ENCODE data around the gene DDN. TPM values are rescaled to one million over a fixed set of nuclear protein-coding genes. Genes with fewer than 3 reads are reported as not detected.

DDN gene
- polyA plus RNA-seq, 1 of the 3 experiments (the other 2 are of a cell fraction) = 0.20 TPM

DNA sequence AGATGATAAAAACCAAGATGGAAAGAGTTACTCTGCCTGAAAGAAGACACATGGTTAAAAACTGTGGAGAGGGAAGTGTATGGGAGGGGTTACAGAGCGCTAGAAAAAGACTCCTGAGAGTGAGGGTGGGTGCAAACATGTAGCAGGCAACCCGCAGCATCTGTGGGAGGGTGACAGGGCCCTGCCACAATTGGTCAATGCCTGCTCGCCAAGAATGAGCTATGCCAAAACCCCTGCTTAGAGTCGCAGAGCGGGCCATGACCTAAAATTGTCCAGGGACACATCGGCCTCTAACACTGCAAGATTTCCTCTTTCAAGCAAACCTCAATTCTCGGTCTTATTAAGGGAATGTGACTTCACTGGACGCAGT lies 18.7 kb upstream of the DDN start:
- Histone ChIP-seq H2AFZ (ENCODE audit: low read depth) (no peak overlapping the region), H3K27ac (ENCODE audit: low read depth in 2 of 2, low read length in 1 of 2) (peak overlapping the region; percentile 90 to 93), H3K4me1 (ENCODE audit: control insufficient read depth in 1 of 2, insufficient read depth in 2 of 2, low read depth in 1 of 2, low read length in 1 of 2) (peaks cover 0 to 14% of the 10 kb centered on the region in 2 experiments; a peak in 2 of 4 replicates), H3K4me3 (ENCODE audit: low read depth in 2 of 2, low read length in 1 of 2) (peak overlapping the region; percentile 79 to 93), H3K27me3 (ENCODE audit: insufficient read depth) (no peaks in the 10 kb centered on the region), H3K9ac (peak overlapping the region; percentile 91), H3F3A (replicated peaks; ENCODE audit: insufficient read depth) (peaks cover 21% of the 10 kb centered on the region), H3K79me2 (ENCODE audit: insufficient read depth) (peaks cover 39% of the 10 kb centered on the region), H3K9me2 (no peaks in the 10 kb centered on the region), H4K20me1 (ENCODE audit: insufficient read depth) (no peaks in the 10 kb centered on the region; the same call in 1 of the 2 replicates), H3K9me3 (no peaks in the 10 kb centered on the region), H3K4me2 (peak overlapping the region; percentile 84), H3K36me3 (replicated peaks in 1 of 2; ENCODE audit: control insufficient read depth in 1 of 2, insufficient read depth in 2 of 2, low read length in 1 of 2) (peaks cover 14 to 16% of the 10 kb centered on the region in 2 experiments)
- 0 out of 2 replicates have a peak, but pooled peaks have one; percentile 25 for TF ChIP-seq SIN3A (IDR thresholded peaks at IDR 0.05; ENCODE audit: borderline replicate concordance, low read depth, low read length)
- no peak for TF ChIP-seq CHD2 (IDR thresholded peaks at IDR 0.05; ENCODE audit: low read length, partially characterized antibody)
- TF ChIP-seq, protein P1, sequence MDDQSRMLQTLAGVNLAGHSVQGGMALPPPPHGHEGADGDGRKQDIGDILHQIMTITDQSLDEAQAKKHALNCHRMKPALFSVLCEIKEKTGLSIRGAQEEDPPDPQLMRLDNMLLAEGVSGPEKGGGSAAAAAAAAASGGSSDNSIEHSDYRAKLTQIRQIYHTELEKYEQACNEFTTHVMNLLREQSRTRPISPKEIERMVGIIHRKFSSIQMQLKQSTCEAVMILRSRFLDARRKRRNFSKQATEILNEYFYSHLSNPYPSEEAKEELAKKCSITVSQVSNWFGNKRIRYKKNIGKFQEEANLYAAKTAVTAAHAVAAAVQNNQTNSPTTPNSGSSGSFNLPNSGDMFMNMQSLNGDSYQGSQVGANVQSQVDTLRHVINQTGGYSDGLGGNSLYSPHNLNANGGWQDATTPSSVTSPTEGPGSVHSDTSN (IDR thresholded peaks at IDR 0.05) = no peak
- no peak for TF ChIP-seq EZH2phosphoT487 (IDR thresholded peaks at IDR 0.05; ENCODE audit: borderline replicate concordance, low read depth)
- TF ChIP-seq TEAD4 (IDR thresholded peaks at IDR 0.05; ENCODE audit: borderline replicate concordance, insufficient read depth) = no peak
- DNase-seq = peak; percentile 60
- WGBS (ENCODE audit: low lambda C conversion rate) = 2% methylated on average over 6 of the region's 8 CpGs
- ChIA-PET CTCF (interaction anchor here (0.8 to 11.3 kb wide), 10 partner anchors 9 to 165 kb away, joined by 3 to 136 read pairs (median 4); partner anchors contain the start of genes DDN, FKBP11 and WNT1), POLR2A (interaction anchor here (0.7 to 1.6 kb wide), 6 partner anchors 12 to 61 kb away, joined by 3 to 5 read pairs (median 3); partner anchors contain the start of gene ARF3)

GRCh38 chr12:49015196-49015595 lies 16.0 kb upstream of the DDN start:
- Histone ChIP-seq H3K36me3 (replicated peaks in 1 of 2; ENCODE audit: control insufficient read depth in 1 of 2, insufficient read depth in 2 of 2, low read length in 1 of 2) (peaks cover 9 to 27% of the 10 kb centered on the region in 2 experiments), H2AFZ (ENCODE audit: low read depth) (no peak overlapping the region), H3K4me1 (ENCODE audit: control insufficient read depth in 1 of 2, insufficient read depth in 2 of 2, low read depth in 1 of 2, low read length in 1 of 2) (peaks cover 0 to 14% of the 10 kb centered on the region in 2 experiments; a peak in 2 of 4 replicates), H3K27me3 (ENCODE audit: insufficient read depth) (no peaks in the 10 kb centered on the region), H3K9me2 (no peaks in the 10 kb centered on the region), H3K9me3 (no peaks in the 10 kb centered on the region), H3K4me3 (ENCODE audit: low read depth in 2 of 2, low read length in 1 of 2) (no peak overlapping the region), H3F3A (replicated peaks; ENCODE audit: insufficient read depth) (peaks cover 12% of the 10 kb centered on the region), H3K9ac (no peak overlapping the region), H3K4me2 (no peak overlapping the region), H3K27ac (ENCODE audit: low read depth in 2 of 2, low read length in 1 of 2) (no peak overlapping the region), H4K20me1 (ENCODE audit: insufficient read depth) (no peaks in the 10 kb centered on the region; the same call in 1 of the 2 replicates), H3K79me2 (ENCODE audit: insufficient read depth) (peaks cover 39% of the 10 kb centered on the region)
- no peak for TF ChIP-seq EZH2phosphoT487 (IDR thresholded peaks at IDR 0.05; ENCODE audit: borderline replicate concordance, low read depth)
- no peak for TF ChIP-seq NFIC (IDR thresholded peaks at IDR 0.05; ENCODE audit: borderline replicate concordance)
- TF ChIP-seq TCF12 (IDR thresholded peaks at IDR 0.05) = no peak
- no peak for TF ChIP-seq FOXJ3 (CRISPR knock-in tag; IDR thresholded peaks at IDR 0.05)
- TF ChIP-seq IRF3 (IDR thresholded peaks at IDR 0.05; ENCODE audit: low read depth, low read length) = no peak
- no peak for TF ChIP-seq GABPA (IDR thresholded peaks at IDR 0.05; ENCODE audit: low read depth)
- no peak for TF ChIP-seq RCOR1 (IDR thresholded peaks at IDR 0.05; ENCODE audit: low read length)
- TF ChIP-seq CTCF (IDR thresholded peaks at IDR 0.05) = no peak
- no peak for TF ChIP-seq NRF1 (IDR thresholded peaks at IDR 0.05; ENCODE audit: low read depth, low read length)
- TF ChIP-seq YY1 (IDR thresholded peaks at IDR 0.05; ENCODE audit: low read depth) = no peak
- TF ChIP-seq REST (IDR thresholded peaks at IDR 0.05; ENCODE audit: low read depth, low read length) = no peak
- no peak for TF ChIP-seq TAF1 (IDR thresholded peaks at IDR 0.05; ENCODE audit: borderline replicate concordance, low read depth, low read length)
- no peak for TF ChIP-seq MEF2A (IDR thresholded peaks at IDR 0.05; ENCODE audit: borderline replicate concordance, low read depth)
- TF ChIP-seq SIN3A (IDR thresholded peaks at IDR 0.05; ENCODE audit: borderline replicate concordance, low read depth, low read length) = no peak
- no peak for DNase-seq
- ChIA-PET POLR2A (no interaction called here), CTCF (interaction anchor here (0.9 to 11.3 kb wide), 6 partner anchors 9 to 73 kb away, joined by 3 to 136 read pairs (median 4); partner anchors contain the start of genes DDN, WNT1 and WNT10B)
- WGBS (ENCODE audit: low lambda C conversion rate) = 100% methylated on average over 1 of the region's 1 CpG
